ENCODE results near the gene FNBP1. TPM values are rescaled to one million over a fixed set of nuclear protein-coding genes. Genes with fewer than 3 reads are reported as not detected.

Gene FNBP1
- polyA plus RNA-seq, 3 donors = 37.6 to 60.7 (median 51.4) TPM

DNA sequence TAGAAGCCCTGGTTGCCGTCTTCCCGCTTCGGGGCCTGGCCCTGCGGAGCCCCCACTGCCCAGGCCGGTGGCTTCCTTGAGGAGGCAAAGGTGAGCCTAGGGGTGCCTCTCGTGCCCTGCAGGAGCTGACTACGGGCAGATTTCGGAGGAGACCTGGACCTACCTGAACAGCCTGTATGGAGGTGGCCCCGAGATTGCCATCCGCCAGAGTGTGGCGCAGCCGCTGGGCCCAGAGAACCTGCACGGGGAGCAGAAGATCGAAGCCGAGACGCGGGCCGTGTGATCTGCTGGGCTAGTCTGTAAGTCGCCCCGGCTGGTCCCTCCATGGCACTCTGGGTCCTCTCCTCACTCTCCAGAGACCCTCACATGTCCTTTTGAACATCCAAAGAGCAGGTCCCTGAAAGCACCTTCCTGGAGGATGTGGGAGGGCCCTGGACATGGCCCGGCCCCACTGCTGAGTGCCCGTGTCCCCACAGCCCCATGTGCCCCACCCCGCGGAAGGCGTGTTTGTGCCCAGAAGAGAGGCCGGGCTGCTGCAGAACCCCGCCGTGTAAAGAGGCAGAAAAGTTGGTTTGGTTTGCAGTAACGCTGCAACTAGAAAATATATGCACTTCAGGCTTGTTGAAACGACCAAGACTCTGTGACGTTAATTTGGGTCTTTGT, 162.9 kb downstream of the FNBP1 start:
- H3K4me1 Mint-ChIP-seq = peaks cover 11% of the 10 kb centered on the region
- no peak for DNase-seq
- H3K27ac ChIP-seq (ENCODE audit: low read depth in 1 of 2, low read length in 2 of 2) = no peak overlapping the region
- no peak overlapping the region for H2AFZ ChIP-seq (ENCODE audit: insufficient read depth, low read depth, low read length, poor library complexity, severe bottlenecking)
- H4K20me1 ChIP-seq (ENCODE audit: insufficient read depth, low read length) = no peaks in the 10 kb centered on the region
- H3K9me3 ChIP-seq (replicated peaks in 1 of 2; ENCODE audit: control insufficient read depth in 1 of 2, insufficient read depth in 1 of 2, low read length in 2 of 2) = no peaks in the 10 kb centered on the region
- H3K4me1 ChIP-seq (ENCODE audit: control insufficient read depth in 1 of 2, insufficient read depth in 2 of 2, low read length in 2 of 2) = peaks cover 14 to 16% of the 10 kb centered on the region in 2 donors
- H3K36me3 ChIP-seq (replicated peaks in 1 of 2; ENCODE audit: control insufficient read depth in 1 of 2, insufficient read depth in 2 of 2, low read length in 2 of 2) = peaks cover 33 to 39% of the 10 kb centered on the region in 2 donors
- H3K79me2 ChIP-seq (ENCODE audit: insufficient read depth, low read length) = peaks cover 6% of the 10 kb centered on the region
- H3K4me2 ChIP-seq (replicated peaks; ENCODE audit: extremely low read depth, low read length, poor library complexity, severe bottlenecking) = no peak overlapping the region
- H3K27ac Mint-ChIP-seq = no peak overlapping the region
- no peaks in the 10 kb centered on the region for H3K9me3 Mint-ChIP-seq
- H3K36me3 Mint-ChIP-seq = peaks cover 35 to 51% of the 10 kb centered on the region in 2 donors
- H3K4me3 ChIP-seq (replicated peaks in 1 of 3; ENCODE audit: low read depth in 2 of 3, low read length in 3 of 3) = no peak overlapping the region
- WGBS (ENCODE audit: insufficient coverage) = 96% methylated on average over 25 of the region's 31 CpGs
- H3K4me3 Mint-ChIP-seq = no peak overlapping the region
- H3K27me3 Mint-ChIP-seq (ENCODE audit: low read depth in 3 of 3) = peaks cover 0 to under 1% (median 0%) of the 10 kb centered on the region in 3 donors
- no peaks in the 10 kb centered on the region for H3K27me3 ChIP-seq (ENCODE audit: control insufficient read depth in 2 of 2, insufficient read depth in 2 of 2, low read length in 2 of 2)
- TF ChIP-seq, protein P1, sequence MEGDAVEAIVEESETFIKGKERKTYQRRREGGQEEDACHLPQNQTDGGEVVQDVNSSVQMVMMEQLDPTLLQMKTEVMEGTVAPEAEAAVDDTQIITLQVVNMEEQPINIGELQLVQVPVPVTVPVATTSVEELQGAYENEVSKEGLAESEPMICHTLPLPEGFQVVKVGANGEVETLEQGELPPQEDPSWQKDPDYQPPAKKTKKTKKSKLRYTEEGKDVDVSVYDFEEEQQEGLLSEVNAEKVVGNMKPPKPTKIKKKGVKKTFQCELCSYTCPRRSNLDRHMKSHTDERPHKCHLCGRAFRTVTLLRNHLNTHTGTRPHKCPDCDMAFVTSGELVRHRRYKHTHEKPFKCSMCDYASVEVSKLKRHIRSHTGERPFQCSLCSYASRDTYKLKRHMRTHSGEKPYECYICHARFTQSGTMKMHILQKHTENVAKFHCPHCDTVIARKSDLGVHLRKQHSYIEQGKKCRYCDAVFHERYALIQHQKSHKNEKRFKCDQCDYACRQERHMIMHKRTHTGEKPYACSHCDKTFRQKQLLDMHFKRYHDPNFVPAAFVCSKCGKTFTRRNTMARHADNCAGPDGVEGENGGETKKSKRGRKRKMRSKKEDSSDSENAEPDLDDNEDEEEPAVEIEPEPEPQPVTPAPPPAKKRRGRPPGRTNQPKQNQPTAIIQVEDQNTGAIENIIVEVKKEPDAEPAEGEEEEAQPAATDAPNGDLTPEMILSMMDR (IDR thresholded peaks at IDR 0.05) = no peak
- no peak overlapping the region for H3K9ac ChIP-seq (ENCODE audit: insufficient read depth, low read length, poor library complexity, severe bottlenecking)
- intact Hi-C loops (cut with micrococcal nuclease) = loop anchor here (10.0 kb wide), 2 partner anchors 215 to 355 kb away; no protein-coding TSS in a partner anchor

DNA sequence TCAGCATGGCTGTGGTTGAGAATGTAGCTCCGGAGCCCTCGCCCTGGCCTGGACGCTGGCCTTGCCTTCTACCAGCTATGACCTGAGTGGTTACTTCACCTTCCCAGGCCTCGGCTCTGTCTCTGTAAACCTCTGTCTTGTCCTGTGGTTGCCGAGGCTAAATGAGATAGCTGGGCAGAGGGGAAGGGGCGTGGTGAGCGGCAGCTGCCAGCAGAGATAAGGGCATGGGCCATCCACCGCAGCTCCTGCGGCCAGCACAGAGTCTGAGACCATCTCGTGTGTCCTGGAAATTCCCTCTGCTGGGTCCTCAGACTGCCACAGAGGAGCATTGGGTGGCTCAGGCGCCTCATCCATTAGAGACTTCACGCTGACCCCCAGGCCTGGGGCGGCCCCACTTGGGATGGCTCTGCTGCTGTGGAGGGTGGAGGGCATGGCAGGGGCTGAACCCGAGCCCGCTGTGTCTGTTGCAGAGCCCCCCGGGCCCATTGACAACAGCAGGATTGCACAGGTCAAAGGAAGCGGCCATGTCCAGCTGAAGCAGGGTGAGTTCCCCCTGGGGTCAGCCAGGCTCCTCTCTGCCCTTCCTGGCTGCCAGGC, 163.8 kb downstream of the FNBP1 start:
- TF ChIP-seq, protein P1 (IDR thresholded peaks at IDR 0.05) = no peak
- Mint-ChIP-seq H3K4me3 (no peak overlapping the region), H3K4me1 (peaks cover 4% of the 10 kb centered on the region), H3K36me3 (peaks cover 41 to 60% of the 10 kb centered on the region in 2 donors), H3K27me3 (ENCODE audit: low read depth in 3 of 3) (peaks cover 0 to 2% (median 0%) of the 10 kb centered on the region in 3 donors), H3K9me3 (no peaks in the 10 kb centered on the region), H3K27ac (no peak overlapping the region)
- no peaks in the 10 kb centered on the region for H4K20me1 ChIP-seq (ENCODE audit: insufficient read depth, low read length)
- H3K4me2 ChIP-seq (replicated peaks; ENCODE audit: extremely low read depth, low read length, poor library complexity, severe bottlenecking) = no peak overlapping the region
- H2AFZ ChIP-seq (ENCODE audit: insufficient read depth, low read depth, low read length, poor library complexity, severe bottlenecking) = no peak overlapping the region
- peaks cover 7% of the 10 kb centered on the region in 2 donors for H3K4me1 ChIP-seq (ENCODE audit: control insufficient read depth in 1 of 2, insufficient read depth in 2 of 2, low read length in 2 of 2)
- intact Hi-C loops (cut with micrococcal nuclease) = no loop called here
- H3K36me3 ChIP-seq (replicated peaks in 1 of 2; ENCODE audit: control insufficient read depth in 1 of 2, insufficient read depth in 2 of 2, low read length in 2 of 2) = peaks cover 43 to 48% of the 10 kb centered on the region in 2 donors
- no peaks in the 10 kb centered on the region for H3K79me2 ChIP-seq (ENCODE audit: insufficient read depth, low read length)
- no peaks in the 10 kb centered on the region for H3K27me3 ChIP-seq (ENCODE audit: control insufficient read depth in 2 of 2, insufficient read depth in 2 of 2, low read length in 2 of 2)
- WGBS (ENCODE audit: insufficient coverage) = 66% methylated on average over 16 of the region's 17 CpGs
- no peak for DNase-seq
- no peaks in the 10 kb centered on the region for H3K9me3 ChIP-seq (replicated peaks in 1 of 2; ENCODE audit: control insufficient read depth in 1 of 2, insufficient read depth in 1 of 2, low read length in 2 of 2)
- no peak overlapping the region for H3K4me3 ChIP-seq (replicated peaks in 1 of 3; ENCODE audit: low read depth in 2 of 3, low read length in 3 of 3)
- no peak overlapping the region for H3K9ac ChIP-seq (ENCODE audit: insufficient read depth, low read length, poor library complexity, severe bottlenecking)
- no peak overlapping the region for H3K27ac ChIP-seq (ENCODE audit: low read depth in 1 of 2, low read length in 2 of 2)
